ENCODE measurements around the gene BCL2L13. TPM values are rescaled to one million over a fixed set of nuclear protein-coding genes. Genes with fewer than 3 reads are reported as not detected.
A peak's percentile ranks its signal among the peaks of the same experiment; 100 is the strongest.

BCL2L13 gene
- total and polyA plus RNA-seq, 2 experiments from 2014 or later, result 34.4 to 38.6 TPM

GRCh38 chr22:17656870-17657395 is 18.4 kb downstream of the BCL2L13 start:
- H3K36me3 ChIP-seq (replicated peaks; ENCODE audit: insufficient read depth, low read depth), result peaks cover 3% of the 10 kb centered on the region
- no peaks in the 10 kb centered on the region for H3K27me3 ChIP-seq
- 97% methylated on average over 10 of the region's 10 CpGs for WGBS (ENCODE audit: low lambda C conversion rate, missing lambda C conversion rate)
- no peak overlapping the region for H3K4me2 ChIP-seq
- H3K4me1 ChIP-seq (ENCODE audit: insufficient read depth), result no peaks in the 10 kb centered on the region
- no peak overlapping the region for H2AFZ ChIP-seq
- no peaks in the 10 kb centered on the region for H3K9me2 ChIP-seq (replicated peaks; ENCODE audit: insufficient read depth)
- H3K9me3 ChIP-seq (ENCODE audit: low read depth), result no peaks in the 10 kb centered on the region
- no peak overlapping the region for H3K4me3 ChIP-seq
- H4K20me1 ChIP-seq (ENCODE audit: insufficient read depth, poor library complexity, severe bottlenecking), result no peaks in the 10 kb centered on the region
- H3K79me2 ChIP-seq, result peaks cover 31% of the 10 kb centered on the region
- no peak for DNase-seq (ENCODE audit: low spot score)
- TF ChIP-seq CTCF (IDR thresholded peaks at IDR 0.05; ENCODE audit: poor library complexity) (no peak), EZH2 (IDR thresholded peaks at IDR 0.05; ENCODE audit: borderline replicate concordance) (no peak), EZH2phosphoT487 (IDR thresholded peaks at IDR 0.05; ENCODE audit: low read depth, severe bottlenecking, unreplicated experiment) (no peak)
- H3K27ac ChIP-seq, result no peak overlapping the region

GRCh38 chr22:17664414-17665055 is 26.0 kb downstream of the BCL2L13 start:
- Histone ChIP-seq H3K4me1 (ENCODE audit: insufficient read depth) (no peaks in the 10 kb centered on the region), H3K79me2 (peaks cover 24% of the 10 kb centered on the region), H3K27me3 (no peaks in the 10 kb centered on the region), H3K27ac (no peak overlapping the region), H4K20me1 (ENCODE audit: insufficient read depth, poor library complexity, severe bottlenecking) (no peaks in the 10 kb centered on the region), H3K9me2 (replicated peaks; ENCODE audit: insufficient read depth) (no peaks in the 10 kb centered on the region), H2AFZ (no peak overlapping the region), H3K9me3 (ENCODE audit: low read depth) (no peaks in the 10 kb centered on the region), H3K36me3 (replicated peaks; ENCODE audit: insufficient read depth, low read depth) (no peaks in the 10 kb centered on the region), H3K4me2 (no peak overlapping the region), H3K4me3 (no peak overlapping the region)
- peak; percentile 11 for DNase-seq (ENCODE audit: low spot score)
- no peak for TF ChIP-seq EZH2phosphoT487 (IDR thresholded peaks at IDR 0.05; ENCODE audit: low read depth, severe bottlenecking, unreplicated experiment)
- no peak for TF ChIP-seq CTCF (IDR thresholded peaks at IDR 0.05; ENCODE audit: poor library complexity)
- WGBS (ENCODE audit: low lambda C conversion rate, missing lambda C conversion rate), result 98% methylated on average over 6 of the region's 6 CpGs

DNA sequence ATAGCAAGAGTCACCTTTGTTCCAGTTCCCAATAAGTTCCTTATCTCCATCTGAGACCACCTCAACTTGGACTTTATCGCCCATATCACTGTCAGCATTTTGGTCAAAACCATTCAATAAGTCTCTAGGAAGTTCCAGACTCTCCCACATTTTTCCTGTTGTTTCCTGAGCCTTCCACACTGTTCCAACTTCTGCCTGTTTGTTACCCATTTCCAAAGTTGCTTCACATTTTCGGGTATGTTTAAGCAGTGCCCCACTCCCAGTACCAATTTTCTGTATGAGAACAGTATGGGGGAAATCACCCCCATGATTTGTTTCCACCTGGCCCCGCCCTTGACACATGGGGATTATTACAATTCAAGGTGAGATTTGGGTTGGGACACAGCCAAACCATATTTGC is 26.7 kb downstream of the BCL2L13 start:
- H3K9me2 ChIP-seq (replicated peaks; ENCODE audit: insufficient read depth), result no peaks in the 10 kb centered on the region
- H3K4me3 ChIP-seq, result no peak overlapping the region
- no peaks in the 10 kb centered on the region for H3K4me1 ChIP-seq (ENCODE audit: insufficient read depth)
- 100% methylated on average over 3 of the region's 3 CpGs for WGBS (ENCODE audit: low lambda C conversion rate, missing lambda C conversion rate)
- H3K4me2 ChIP-seq, result no peak overlapping the region
- H3K36me3 ChIP-seq (replicated peaks; ENCODE audit: insufficient read depth, low read depth), result no peaks in the 10 kb centered on the region
- DNase-seq (ENCODE audit: low spot score), result no peak
- no peaks in the 10 kb centered on the region for H3K9me3 ChIP-seq (ENCODE audit: low read depth)
- H4K20me1 ChIP-seq (ENCODE audit: insufficient read depth, poor library complexity, severe bottlenecking), result no peaks in the 10 kb centered on the region
- H3K27me3 ChIP-seq, result no peaks in the 10 kb centered on the region
- no peak overlapping the region for H3K27ac ChIP-seq
- H2AFZ ChIP-seq, result no peak overlapping the region
- TF ChIP-seq EZH2 (IDR thresholded peaks at IDR 0.05; ENCODE audit: borderline replicate concordance) (no peak), CTCF (IDR thresholded peaks at IDR 0.05; ENCODE audit: poor library complexity) (no peak), EZH2phosphoT487 (IDR thresholded peaks at IDR 0.05; ENCODE audit: low read depth, severe bottlenecking, unreplicated experiment) (no peak)
- H3K79me2 ChIP-seq, result peaks cover 23% of the 10 kb centered on the region

Measured in hepatocyte (in vitro differentiated cells).